NT2/D1 (cell line): ENCODE results near the gene HHIP.
A peak's percentile ranks its signal among the peaks of the same experiment; 100 is the strongest.

Experiments used
- DNase-seq: peaks from one replicate; pipeline ENCODE4 v3.0.0-alpha.2; 2011; ENCODE audit warnings: low read depth, low spot score
- H3K27me3 ChIP-seq: 2 replicates; pipeline ENCODE4 v1.6.0; 2011; ENCODE audit warnings: mild to moderate bottlenecking; ENCODE audit not compliant: insufficient read length, insufficient read depth
- H3K36me3 ChIP-seq: 2 replicates; pipeline ENCODE4 v1.6.1; 2011; ENCODE audit warnings: mild to moderate bottlenecking, low read length, mixed read lengths; ENCODE audit not compliant: insufficient read depth, insufficient read length
- H3K4me1 ChIP-seq: 2 replicates; pipeline ENCODE4 v1.5.1; 2011; ENCODE audit not compliant: insufficient read depth, insufficient read length
- H3K4me3 ChIP-seq: 2 replicates; pipeline ENCODE4 v1.5.1; 2011; ENCODE audit warnings: low read depth; ENCODE audit not compliant: insufficient read length
- H3K9ac ChIP-seq: 2 replicates; pipeline ENCODE4 v1.6.0; 2011; ENCODE audit warnings: low read depth; ENCODE audit not compliant: insufficient read length
- H3K9me3 ChIP-seq: 2 replicates; pipeline ENCODE4 v1.5.1; 2011; ENCODE audit warnings: mild to moderate bottlenecking, low read length; ENCODE audit not compliant: insufficient read depth
- SUZ12 ChIP-seq: IDR thresholded peaks from 2 replicates; pipeline ENCODE4 v1.6.1; 2011; ENCODE audit not compliant: insufficient read length, insufficient read depth; ENCODE audit errors: extremely low read depth
- YY1 ChIP-seq: IDR thresholded peaks from 2 replicates; pipeline ENCODE4 v1.6.1; 2011; ENCODE audit not compliant: insufficient read length, insufficient read depth
- ZNF274 ChIP-seq: IDR thresholded peaks from 2 replicates; pipeline ENCODE4 v1.6.1; 2011; ENCODE audit warnings: mild to moderate bottlenecking, low read depth, low read length

Gene HHIP

GRCh38 chr4:144674711-144675110 lies 28.8 kb downstream of the HHIP start:
- no peaks in the 10 kb centered on the region for H3K27me3 ChIP-seq
- H3K9me3 ChIP-seq: no peaks in the 10 kb centered on the region
- H3K9ac ChIP-seq: no peak overlapping the region
- H3K36me3 ChIP-seq: no peaks in the 10 kb centered on the region
- no peaks in the 10 kb centered on the region for H3K4me1 ChIP-seq
- H3K4me3 ChIP-seq: no peak overlapping the region
- DNase-seq: peak; percentile 1
- no peak for TF ChIP-seq SUZ12
- TF ChIP-seq YY1: no peak
- no peak for TF ChIP-seq ZNF274

- no peak for DNase-seq
- H3K9ac ChIP-seq: no peak overlapping the region
- no peaks in the 10 kb centered on the region for H3K4me1 ChIP-seq
- no peak overlapping the region for H3K4me3 ChIP-seq
- H3K9me3 ChIP-seq: no peaks in the 10 kb centered on the region
- H3K27me3 ChIP-seq: no peaks in the 10 kb centered on the region
- no peaks in the 10 kb centered on the region for H3K36me3 ChIP-seq
- TF ChIP-seq YY1 (no peak), ZNF274 (no peak), SUZ12 (no peak)
Observed at GRCh38 chr4:144681806-144682205, 35.9 kb downstream of the HHIP start.

DNA sequence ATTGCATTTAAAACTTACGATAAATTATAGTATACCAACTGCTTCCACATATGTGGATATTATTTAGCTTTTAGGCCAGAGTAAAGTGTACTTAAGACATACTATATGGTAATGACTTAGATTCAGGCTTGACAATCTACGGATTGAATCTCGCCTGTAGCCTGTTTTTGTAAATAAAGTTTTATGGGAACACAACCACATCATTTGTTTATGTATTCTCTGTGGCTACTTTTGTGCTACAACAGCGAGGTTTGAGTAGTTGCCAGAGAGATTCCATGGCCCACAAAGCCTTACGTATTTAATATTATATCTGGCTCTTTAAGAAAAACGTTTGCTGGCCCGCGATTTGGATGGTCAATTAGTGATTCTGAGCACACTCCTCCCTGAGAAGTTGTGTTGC lies 37.6 kb downstream of the HHIP start:
- TF ChIP-seq YY1 (no peak), SUZ12 (no peak), ZNF274 (no peak)
- H3K4me3 ChIP-seq: no peak overlapping the region
- no peak for DNase-seq
- no peak overlapping the region for H3K9ac ChIP-seq
- H3K4me1 ChIP-seq: no peaks in the 10 kb centered on the region
- H3K36me3 ChIP-seq: no peaks in the 10 kb centered on the region
- H3K27me3 ChIP-seq: no peaks in the 10 kb centered on the region
- no peaks in the 10 kb centered on the region for H3K9me3 ChIP-seq

- Histone ChIP-seq H3K4me3 (no peak overlapping the region), H3K9ac (no peak overlapping the region), H3K27me3 (no peaks in the 10 kb centered on the region), H3K4me1 (no peaks in the 10 kb centered on the region), H3K9me3 (no peaks in the 10 kb centered on the region), H3K36me3 (no peaks in the 10 kb centered on the region)
- DNase-seq: no peak
- no peak for TF ChIP-seq ZNF274
Observed at GRCh38 chr4:144685911-144686310, 40.0 kb downstream of the HHIP start.

GRCh38 chr4:144686921-144687320 lies 41.0 kb downstream of the HHIP start:
- Histone ChIP-seq H3K4me3 (no peak overlapping the region), H3K27me3 (no peaks in the 10 kb centered on the region), H3K9ac (no peak overlapping the region), H3K9me3 (no peaks in the 10 kb centered on the region), H3K36me3 (no peaks in the 10 kb centered on the region), H3K4me1 (no peaks in the 10 kb centered on the region)
- no peak for DNase-seq
- TF ChIP-seq SUZ12 (no peak), YY1 (no peak), ZNF274 (no peak)

DNA sequence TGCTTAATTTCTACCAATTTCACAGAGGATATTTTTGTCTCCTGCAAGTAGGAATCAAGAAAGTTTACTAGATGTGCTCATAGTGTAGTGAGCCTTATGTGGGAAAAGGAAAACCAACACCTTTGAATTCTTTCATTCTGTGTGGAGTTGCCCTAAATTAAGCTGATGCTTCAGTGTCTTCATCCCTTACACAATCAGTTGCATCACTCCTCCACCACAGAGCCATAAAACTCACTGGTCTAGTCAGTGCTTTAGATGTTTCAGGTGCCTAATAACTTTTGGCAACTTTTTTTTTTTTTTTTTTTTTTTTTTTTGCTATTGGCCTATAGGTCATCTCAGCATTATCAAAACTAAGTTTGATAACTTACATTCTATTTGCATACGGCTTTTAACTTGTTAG lies 41.5 kb downstream of the HHIP start:
- Histone ChIP-seq H3K4me3 (no peak overlapping the region), H3K9ac (no peak overlapping the region), H3K4me1 (no peaks in the 10 kb centered on the region), H3K27me3 (no peaks in the 10 kb centered on the region), H3K36me3 (no peaks in the 10 kb centered on the region), H3K9me3 (no peaks in the 10 kb centered on the region)
- no peak for DNase-seq
- no peak for TF ChIP-seq SUZ12
- no peak for TF ChIP-seq ZNF274
- no peak for TF ChIP-seq YY1

DNA sequence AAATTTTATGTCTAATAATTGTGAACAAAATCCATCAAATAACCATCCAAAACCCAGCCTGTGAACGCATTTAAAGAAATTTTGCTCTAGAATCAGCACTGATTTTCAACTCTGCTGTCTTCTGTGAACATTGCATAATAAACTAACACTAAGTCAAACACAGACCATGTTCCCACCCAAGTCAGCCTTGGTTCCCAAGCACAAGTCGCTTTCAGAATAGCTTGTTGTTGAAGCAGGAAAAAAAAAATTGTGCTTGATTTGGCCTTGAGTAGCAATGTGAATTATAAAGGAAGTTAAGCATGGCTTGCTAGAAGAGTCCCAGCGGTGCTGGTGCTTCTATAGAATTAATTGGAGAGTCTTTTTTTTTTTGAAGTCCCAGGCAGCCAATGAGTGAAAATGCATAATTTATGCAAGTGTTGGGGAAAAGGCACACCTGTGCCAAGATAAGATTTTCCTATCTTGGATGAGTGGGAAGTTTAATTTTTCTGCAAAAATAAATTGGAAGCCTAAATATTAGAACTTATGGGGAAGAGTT lies 42.1 kb downstream of the HHIP start:
- Histone ChIP-seq H3K27me3 (no peaks in the 10 kb centered on the region), H3K4me1 (no peaks in the 10 kb centered on the region), H3K9me3 (no peaks in the 10 kb centered on the region), H3K36me3 (no peaks in the 10 kb centered on the region), H3K9ac (no peak overlapping the region), H3K4me3 (no peak overlapping the region)
- no peak for TF ChIP-seq ZNF274
- no peak for TF ChIP-seq YY1
- no peak for TF ChIP-seq SUZ12
- DNase-seq: no peak

DNA sequence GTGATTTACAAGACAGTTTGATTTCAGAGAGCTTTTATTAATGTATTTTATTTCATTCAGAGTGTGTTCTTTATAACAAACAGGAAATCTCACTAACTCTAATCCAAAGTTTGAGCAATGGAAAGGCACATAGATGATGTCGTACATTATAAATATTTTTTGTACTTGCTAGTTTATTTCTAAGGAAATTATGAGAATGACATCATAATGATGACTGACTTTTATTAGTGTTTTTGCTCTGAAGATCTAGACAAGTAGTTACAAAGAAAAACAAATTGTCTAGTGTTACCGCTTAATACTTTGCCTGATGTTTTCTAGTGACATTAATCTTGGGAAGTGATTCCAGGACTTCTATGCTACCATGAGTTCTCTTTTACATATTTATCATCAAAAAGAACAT lies 43.2 kb downstream of the HHIP start:
- Histone ChIP-seq H3K27me3 (no peaks in the 10 kb centered on the region), H3K4me3 (no peak overlapping the region), H3K9ac (no peak overlapping the region), H3K36me3 (no peaks in the 10 kb centered on the region), H3K4me1 (no peaks in the 10 kb centered on the region), H3K9me3 (no peaks in the 10 kb centered on the region)
- no peak for TF ChIP-seq ZNF274
- no peak for TF ChIP-seq YY1
- no peak for TF ChIP-seq SUZ12
- no peak for DNase-seq
